HEK293T (cell line): ENCODE measurements around the gene KLHDC8A.

Source experiments
- BHLHE40 ChIP-seq: fragments of 450-650 bp; IDR thresholded peaks from 2 replicates; pipeline ENCODE4 v1.6.1; 2016; ENCODE audit warnings: mild to moderate bottlenecking, moderate library complexity, borderline replicate concordance
- ELF4 ChIP-seq: fragments of 450-650 bp; IDR thresholded peaks from 2 replicates; pipeline ENCODE4 v1.6.1; 2017; ENCODE audit warnings: antibody characterized with exemption
- FOXM1 ChIP-seq: fragments of 450-650 bp; IDR thresholded peaks from 2 replicates; pipeline ENCODE4 v1.6.1; 2017; ENCODE audit warnings: mild to moderate bottlenecking, borderline replicate concordance
- L3MBTL2 ChIP-seq: fragments of 450-650 bp; conservative IDR thresholded peaks from 2 replicates; pipeline ENCODE4 v1.6.1; 2016; ENCODE audit warnings: mild to moderate bottlenecking
- LEF1 ChIP-seq: fragments of 450-650 bp; IDR thresholded peaks from 2 replicates; pipeline ENCODE4 v1.6.1; 2017; ENCODE audit warnings: mild to moderate bottlenecking, borderline replicate concordance
- NFRKB ChIP-seq: fragments of 450-650 bp; IDR thresholded peaks from 2 replicates; pipeline ENCODE4 v1.6.1; 2016; ENCODE audit warnings: mild to moderate bottlenecking, moderate library complexity
- SUZ12 ChIP-seq: fragments of 450-650 bp; IDR thresholded peaks from 2 replicates; pipeline ENCODE4 v1.6.1; 2016; ENCODE audit warnings: mild to moderate bottlenecking
- ZNF384 ChIP-seq: fragments of 450-650 bp; IDR thresholded peaks from 2 replicates; pipeline ENCODE4 v1.6.1; 2016
- TF ChIP-seq, protein P1 (sequence below): fragments of 450-650 bp; IDR thresholded peaks from 2 replicates; pipeline ENCODE4 v1.6.1; 2016

DNA sequence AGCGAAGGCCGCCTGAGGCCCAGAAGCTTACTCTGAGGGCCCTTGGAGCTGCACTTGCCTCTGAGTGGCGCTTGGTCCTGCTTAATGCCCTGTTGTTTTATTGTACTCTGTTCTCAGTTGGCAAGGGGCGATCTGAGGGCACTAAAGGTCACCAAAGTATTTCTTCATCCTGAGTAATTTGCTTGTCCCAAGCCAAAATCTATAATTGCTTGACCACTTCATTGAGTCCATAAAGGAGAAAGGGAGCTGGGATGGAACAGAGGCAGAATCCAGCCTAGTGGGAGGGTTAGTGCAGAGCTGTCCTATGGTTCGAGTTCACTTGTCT, 34.8 kb downstream of the KLHDC8A start:
- no peak for TF ChIP-seq NFRKB
- TF ChIP-seq FOXM1: no peak
- TF ChIP-seq ELF4: no peak
- TF ChIP-seq LEF1: no peak
- TF ChIP-seq, protein P1, sequence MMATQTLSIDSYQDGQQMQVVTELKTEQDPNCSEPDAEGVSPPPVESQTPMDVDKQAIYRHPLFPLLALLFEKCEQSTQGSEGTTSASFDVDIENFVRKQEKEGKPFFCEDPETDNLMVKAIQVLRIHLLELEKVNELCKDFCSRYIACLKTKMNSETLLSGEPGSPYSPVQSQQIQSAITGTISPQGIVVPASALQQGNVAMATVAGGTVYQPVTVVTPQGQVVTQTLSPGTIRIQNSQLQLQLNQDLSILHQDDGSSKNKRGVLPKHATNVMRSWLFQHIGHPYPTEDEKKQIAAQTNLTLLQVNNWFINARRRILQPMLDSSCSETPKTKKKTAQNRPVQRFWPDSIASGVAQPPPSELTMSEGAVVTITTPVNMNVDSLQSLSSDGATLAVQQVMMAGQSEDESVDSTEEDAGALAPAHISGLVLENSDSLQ: no peak
- no peak for TF ChIP-seq L3MBTL2
- no peak for TF ChIP-seq SUZ12
- TF ChIP-seq ZNF384: no peak
- TF ChIP-seq BHLHE40: no peak
